Measurements from ENCODE around the gene ATG13.

DNA sequence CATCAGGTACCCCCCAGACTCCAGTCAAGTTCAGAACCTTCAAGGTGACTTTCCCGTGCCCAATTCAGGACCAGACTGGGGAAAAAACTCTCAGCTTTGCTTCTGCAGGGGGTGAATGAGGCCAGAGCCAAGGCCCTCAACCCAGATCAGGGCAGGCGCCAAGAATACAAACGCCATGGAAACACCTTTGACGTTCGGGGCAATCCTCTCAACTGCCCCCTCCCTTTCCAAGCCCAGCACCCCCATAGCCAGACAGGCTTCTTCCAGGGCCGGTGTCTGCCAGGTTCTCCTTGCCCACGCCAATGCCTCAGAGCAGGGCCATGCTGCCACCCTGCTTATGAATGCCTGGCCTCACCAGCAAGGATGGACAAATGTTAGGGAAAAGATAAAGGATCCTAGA is 77.3 kb downstream of the ATG13 start:
- TF ChIP-seq YY1 (IDR thresholded peaks at IDR 0.05; ENCODE audit: insufficient read depth, insufficient read length) = no peak
- no peak for TF ChIP-seq ZNF274 (IDR thresholded peaks at IDR 0.05; ENCODE audit: low read depth, low read length)
- TF ChIP-seq SUZ12 (IDR thresholded peaks at IDR 0.05; ENCODE audit: extremely low read depth, insufficient read depth, insufficient read length) = no peak

All from NT2/D1 (cell line).